ENCODE data around the gene POLD2. TPM values are rescaled to one million over a fixed set of nuclear protein-coding genes. Genes with fewer than 3 reads are reported as not detected.

Gene POLD2
- total and polyA plus RNA-seq, 7 donors = 57.3 to 127 (median 87.1) TPM

DNA sequence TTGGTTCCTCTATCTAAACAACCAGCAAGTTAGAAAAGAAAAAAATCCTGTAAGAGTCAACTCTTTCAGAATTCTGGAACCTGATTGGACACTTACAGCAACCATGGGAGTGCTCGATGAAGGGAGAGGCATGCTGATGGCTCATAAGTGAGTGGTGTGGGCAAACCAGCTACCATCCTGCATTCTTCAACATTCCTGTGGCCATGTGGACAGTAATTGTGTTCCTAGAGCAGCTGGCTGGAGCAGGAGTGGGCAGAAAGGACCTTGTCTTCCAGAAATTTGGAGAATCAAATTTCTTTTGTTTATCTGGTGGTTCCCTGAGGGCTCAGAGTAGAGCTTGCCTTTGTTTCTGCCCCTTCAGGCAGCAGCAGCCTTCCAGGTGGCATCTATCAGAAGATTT, 40.2 kb upstream of the POLD2 start:
- no peak overlapping the region for H3K4me3 ChIP-seq
- H3K36me3 ChIP-seq (ENCODE audit: insufficient read depth in 1 of 2, low read depth in 1 of 2) = no peaks in the 10 kb centered on the region
- TF ChIP-seq, protein P1, sequence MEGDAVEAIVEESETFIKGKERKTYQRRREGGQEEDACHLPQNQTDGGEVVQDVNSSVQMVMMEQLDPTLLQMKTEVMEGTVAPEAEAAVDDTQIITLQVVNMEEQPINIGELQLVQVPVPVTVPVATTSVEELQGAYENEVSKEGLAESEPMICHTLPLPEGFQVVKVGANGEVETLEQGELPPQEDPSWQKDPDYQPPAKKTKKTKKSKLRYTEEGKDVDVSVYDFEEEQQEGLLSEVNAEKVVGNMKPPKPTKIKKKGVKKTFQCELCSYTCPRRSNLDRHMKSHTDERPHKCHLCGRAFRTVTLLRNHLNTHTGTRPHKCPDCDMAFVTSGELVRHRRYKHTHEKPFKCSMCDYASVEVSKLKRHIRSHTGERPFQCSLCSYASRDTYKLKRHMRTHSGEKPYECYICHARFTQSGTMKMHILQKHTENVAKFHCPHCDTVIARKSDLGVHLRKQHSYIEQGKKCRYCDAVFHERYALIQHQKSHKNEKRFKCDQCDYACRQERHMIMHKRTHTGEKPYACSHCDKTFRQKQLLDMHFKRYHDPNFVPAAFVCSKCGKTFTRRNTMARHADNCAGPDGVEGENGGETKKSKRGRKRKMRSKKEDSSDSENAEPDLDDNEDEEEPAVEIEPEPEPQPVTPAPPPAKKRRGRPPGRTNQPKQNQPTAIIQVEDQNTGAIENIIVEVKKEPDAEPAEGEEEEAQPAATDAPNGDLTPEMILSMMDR (IDR thresholded peaks at IDR 0.05) = no peak
- H3K27ac ChIP-seq = no peak overlapping the region
- ATAC-seq (no peak), DNase-seq (no peak)
- WGBS, 3 donors = 38 to 71% (median 53%) methylated on average over 1 of the region's 1 CpG
- intact Hi-C loops (cut with DNase I) = no loop called here
- H3K4me1 ChIP-seq = peaks cover 8% of the 10 kb centered on the region
- no peaks in the 10 kb centered on the region for H3K27me3 ChIP-seq (ENCODE audit: insufficient read depth in 3 of 3, low read length in 2 of 3)
- no peaks in the 10 kb centered on the region for H3K9me3 ChIP-seq

DNA sequence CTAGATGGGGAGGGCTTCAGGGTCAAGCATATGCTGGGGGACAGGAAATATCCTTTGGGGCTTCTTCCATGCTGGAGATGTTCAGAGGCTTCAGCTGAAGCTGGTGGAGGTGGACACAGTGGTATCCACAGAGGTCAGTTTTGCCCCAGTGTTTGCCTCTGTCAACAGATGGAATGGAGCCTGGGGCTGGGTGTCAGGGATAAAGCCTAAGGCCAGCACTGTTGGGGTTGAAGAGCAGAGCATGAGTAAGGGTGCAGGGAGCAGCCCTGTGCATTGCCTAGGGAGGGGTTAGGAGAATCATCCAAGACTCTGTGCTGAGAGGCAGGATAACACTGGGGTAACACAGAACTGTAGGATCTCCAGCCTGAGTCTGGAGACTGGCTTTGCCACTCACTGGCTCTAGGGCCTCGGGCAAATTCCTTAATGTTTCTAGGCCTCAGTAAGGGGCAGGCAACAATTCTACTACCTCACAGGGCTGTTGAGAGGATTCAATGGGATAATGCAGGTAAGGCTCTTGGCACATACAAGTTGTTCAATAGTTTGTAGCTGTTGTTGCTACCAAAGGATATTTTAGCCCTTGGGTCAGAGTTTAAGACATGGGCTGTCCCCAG, 39.5 kb upstream of the POLD2 start:
- ATAC-seq (no peak), DNase-seq (no peak)
- Histone ChIP-seq H3K9me3 (no peaks in the 10 kb centered on the region), H3K27ac (no peak overlapping the region), H3K36me3 (ENCODE audit: insufficient read depth in 1 of 2, low read depth in 1 of 2) (no peaks in the 10 kb centered on the region), H3K4me3 (no peak overlapping the region), H3K27me3 (ENCODE audit: insufficient read depth in 3 of 3, low read length in 2 of 3) (no peaks in the 10 kb centered on the region), H3K4me1 (peaks cover 8% of the 10 kb centered on the region)
- intact Hi-C loops (cut with DNase I) = no loop called here
- TF ChIP-seq, protein P1 (IDR thresholded peaks at IDR 0.05) = no peak
- 73 to 84% (median 83%) methylated on average over 1 of the region's 1 CpG for WGBS, 3 donors

DNA sequence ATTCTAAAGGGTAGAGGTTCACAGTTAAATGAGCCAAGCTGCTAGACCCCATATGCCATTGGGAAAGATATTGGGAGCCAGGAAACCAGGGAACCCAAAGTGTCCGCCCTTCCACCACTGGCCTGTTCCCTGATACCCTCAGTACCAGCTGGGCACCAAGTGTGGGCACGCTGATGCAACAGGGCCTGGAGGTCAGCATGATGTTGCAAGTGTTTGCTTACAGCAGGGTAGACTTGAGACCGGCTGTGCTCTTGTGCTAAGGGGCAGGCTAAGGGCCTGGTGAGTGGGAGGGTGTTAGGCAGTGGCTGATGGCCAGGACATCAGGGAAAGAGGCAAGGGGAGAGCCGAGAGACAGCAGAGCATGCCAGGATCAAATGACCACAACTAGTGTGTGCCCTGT, 38.8 kb upstream of the POLD2 start:
- H3K9me3 ChIP-seq = no peaks in the 10 kb centered on the region
- H3K27me3 ChIP-seq (ENCODE audit: insufficient read depth in 3 of 3, low read length in 2 of 3) = no peaks in the 10 kb centered on the region
- no peak overlapping the region for H3K4me3 ChIP-seq
- no peaks in the 10 kb centered on the region for H3K36me3 ChIP-seq (ENCODE audit: insufficient read depth in 1 of 2, low read depth in 1 of 2)
- no peak for DNase-seq
- no peak for ATAC-seq
- peaks cover 8% of the 10 kb centered on the region for H3K4me1 ChIP-seq
- intact Hi-C loops (cut with DNase I) = no loop called here
- TF ChIP-seq, protein P1 (IDR thresholded peaks at IDR 0.05) = no peak
- H3K27ac ChIP-seq = no peak overlapping the region
- 68 to 72% (median 70%) methylated on average over 4 of the region's 4 CpGs for WGBS, 3 donors

DNA sequence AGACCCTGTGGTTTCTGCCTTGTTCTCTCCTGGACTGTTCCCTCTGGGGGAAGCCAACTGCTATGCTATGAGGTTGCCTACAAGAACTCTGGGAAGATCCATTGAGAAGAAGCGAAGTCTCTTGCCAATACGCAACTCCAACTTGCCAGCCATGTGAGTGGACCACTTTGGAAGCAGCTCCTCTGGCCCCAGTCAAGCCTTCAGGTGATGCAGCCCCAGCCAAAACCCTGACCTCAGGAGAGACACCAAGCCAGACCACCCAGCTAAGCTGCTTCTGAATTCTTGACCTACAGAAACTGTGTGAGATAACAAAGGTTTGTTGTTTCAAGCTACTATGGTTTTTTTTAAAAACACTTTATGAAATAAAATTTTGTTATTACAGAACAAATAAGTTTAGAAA, 38.0 kb upstream of the POLD2 start:
- DNase-seq (no peak), ATAC-seq (no peak)
- Histone ChIP-seq H3K27ac (no peak overlapping the region), H3K4me1 (peaks cover 8% of the 10 kb centered on the region), H3K9me3 (no peaks in the 10 kb centered on the region), H3K36me3 (ENCODE audit: insufficient read depth in 1 of 2, low read depth in 1 of 2) (no peaks in the 10 kb centered on the region), H3K4me3 (no peak overlapping the region), H3K27me3 (ENCODE audit: insufficient read depth in 3 of 3, low read length in 2 of 3) (no peaks in the 10 kb centered on the region)
- WGBS, 3 donors = 98 to 100% (median 99%) methylated on average over 2 of the region's 2 CpGs
- TF ChIP-seq, protein P1 (IDR thresholded peaks at IDR 0.05) = no peak
- intact Hi-C loops (cut with DNase I) = no loop called here

All from psoas muscle (tissue), 8 donors.